K562 (cell line): Measurements from ENCODE around the gene HMGN1. TPM values are rescaled to one million over a fixed set of nuclear protein-coding genes. Genes with fewer than 3 reads are reported as not detected.

Experiments
- CSDE1 ChIP-seq, 2 experiments: fragments of 450-650 bp; IDR thresholded peaks; 2 replicates each; pipeline ENCODE4 v1.6.1; 2016; ENCODE audit warnings: mild to moderate bottlenecking in 1 of 2
- ELF2 ChIP-seq: fragments of 250-450 bp; sonication (Bioruptor Pico); IDR thresholded peaks from 2 replicates; pipeline ENCODE4 v1.5.0; 2021; ENCODE audit warnings: mild to moderate bottlenecking
- FOXM1 ChIP-seq, 2 experiments: fragments of 450-650 bp in 1 of 2; sonication (generic) in 1 of 2; formaldehyde crosslinking in 1 of 2; IDR thresholded peaks; 2 replicates each; pipeline versions ENCODE4 v1.6.1 to v1.9.0; 2017 to 2022; ENCODE audit warnings: low read depth in 2 of 2, mild to moderate bottlenecking in 2 of 2, missing genetic modification reagents in 1 of 2, moderate library complexity in 1 of 2
- KAT8 ChIP-seq: fragments of 450-650 bp; IDR thresholded peaks from 2 replicates; pipeline ENCODE4 v1.6.1; 2016; ENCODE audit warnings: low read depth, mild to moderate bottlenecking
- NFE2 ChIP-seq: IDR thresholded peaks from 2 replicates; pipeline ENCODE4 v1.6.1; 2014; ENCODE audit warnings: antibody characterized with exemption, low read depth
- RNF2 ChIP-seq: sonication (generic); IDR thresholded peaks from 2 replicates; pipeline ENCODE4 v1.6.1; 2016
- TRIM28 ChIP-seq: fragments of 450-650 bp; IDR thresholded peaks from 2 replicates; pipeline ENCODE4 v1.6.1; 2017
- XRCC3 ChIP-seq: fragments of 450-650 bp; IDR thresholded peaks from 2 replicates; pipeline ENCODE4 v1.6.1; 2017; ENCODE audit warnings: mild to moderate bottlenecking, moderate library complexity
- ZBTB8A ChIP-seq: fragments of 450-650 bp; IDR thresholded peaks from 2 replicates; pipeline ENCODE4 v1.6.1; 2018; ENCODE audit warnings: mild to moderate bottlenecking, moderate library complexity; ENCODE audit not compliant: partially characterized antibody
- ZFP30 ChIP-seq: fragments of 250-450 bp; sonication (Bioruptor Pico); IDR thresholded peaks from 2 replicates; pipeline ENCODE4 v1.8.0; 2022; ENCODE audit warnings: moderate library complexity, mild to moderate bottlenecking, inconsistent platforms, borderline replicate concordance
- ZNF143 ChIP-seq: sonication (generic); formaldehyde crosslinking; IDR thresholded peaks from 2 replicates; pipeline ENCODE4 v1.9.0; 2022; ENCODE audit warnings: mild to moderate bottlenecking, missing genetic modification reagents
- ZNF3 ChIP-seq: fragments of 250-450 bp; sonication (Bioruptor Pico); IDR thresholded peaks from 2 replicates; pipeline ENCODE4 v1.5.0; 2021; ENCODE audit warnings: mild to moderate bottlenecking, moderate library complexity
- polyA plus RNA-seq, 8 experiments: library from polyadenylated mRNA; depleted of rRNA in 4 of 8; stranded (reverse) in 5 of 8; unstranded in 3 of 8; fragments of >200 nt; fragmentation: Nextera tagmentation in 2 of 8; fragmentation: Illumina TruSeq in 1 of 8; extraction: Ambion mirVana in 2 of 8; extraction: Trizol in 1 of 8; gene quantifications; 2 replicates each; pipeline versions ENCODE4 v1.2.1 to v1.2.3, GENCODE V29; 2011 to 2014; ENCODE audit warnings: inconsistent platforms in 1 of 8, missing spikeins in 1 of 8
- total RNA-seq, 7 experiments: library from RNA; depleted of rRNA in 6 of 7; stranded (reverse); fragments of >200 nt in 6 of 7; fragmentation: Illumina TruSeq in 2 of 7; extraction: Trizol in 2 of 7; gene quantifications; 2 replicates each; pipeline versions ENCODE4 v1.2.1 to v1.2.3, GENCODE V29; 2011 to 2021; ENCODE audit warnings: low replicate concordance in 1 of 7
- TF ChIP-seq, protein P1 (sequence below), 2 experiments: fragments of 450-650 bp; formaldehyde crosslinking in 1 of 2; IDR thresholded peaks; 2 replicates each; pipeline versions ENCODE4 v1.4.0 to v1.6.1; 2014 to 2020; ENCODE audit warnings: mild to moderate bottlenecking in 2 of 2, borderline replicate concordance in 1 of 2, low read depth in 1 of 2
- TF ChIP-seq, protein P2 (sequence below), 2 experiments: fragments of 450-650 bp; conservative IDR thresholded peaks; 2 replicates each; pipeline ENCODE4 v1.6.1; 2017; ENCODE audit warnings: mild to moderate bottlenecking in 2 of 2, moderate library complexity in 2 of 2

HMGN1 gene
- total and polyA plus RNA-seq, 9 of the 15 experiments (the other 6 are each of a cell fraction or from before 2014, with no cell fraction given) = 124 to 626 (median 498) TPM

DNA sequence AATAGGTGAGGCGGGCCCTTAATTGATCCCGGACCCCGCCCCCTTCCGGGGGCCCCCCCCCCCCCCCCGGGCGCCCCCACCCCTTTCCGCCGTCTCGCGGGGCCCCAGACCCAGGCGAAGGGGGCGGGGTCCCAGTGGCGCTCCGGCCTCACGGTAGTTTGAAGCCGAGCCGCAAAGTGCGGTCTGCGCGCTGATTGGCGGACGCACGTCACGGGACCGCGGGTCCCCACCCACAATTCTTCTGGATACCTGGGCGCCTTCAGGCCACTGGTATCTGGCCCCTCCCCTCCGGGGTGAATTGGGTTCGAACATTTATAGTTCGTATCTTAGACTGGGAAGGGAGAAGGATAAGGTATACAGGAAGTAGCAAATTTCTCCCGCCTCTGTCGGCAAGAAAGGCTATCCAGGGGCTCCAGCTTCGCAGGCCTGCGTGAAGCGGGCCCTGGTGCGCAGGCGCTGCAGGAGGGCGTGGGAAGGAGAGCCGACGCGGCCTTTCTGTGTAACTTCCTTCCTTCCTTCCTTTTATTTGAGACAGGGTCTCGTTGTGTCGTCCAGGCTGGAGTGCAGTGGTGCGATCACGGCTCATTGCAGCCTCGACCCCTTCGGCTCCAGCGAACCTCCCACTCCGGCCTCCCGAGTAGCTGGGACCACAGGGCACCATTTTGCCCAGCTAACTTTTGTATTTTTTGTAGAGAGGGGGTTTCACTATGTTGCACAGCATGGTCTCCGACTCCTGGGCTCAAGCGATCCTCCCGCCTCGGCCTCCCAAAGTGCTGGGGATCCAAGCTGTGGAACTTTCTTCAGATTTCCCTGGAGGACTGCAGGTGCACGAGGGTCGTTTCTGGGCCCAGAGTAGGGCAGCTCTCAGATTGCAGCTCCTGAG, 564 bp upstream of the HMGN1 start (continued):
- TF ChIP-seq, protein P1, sequence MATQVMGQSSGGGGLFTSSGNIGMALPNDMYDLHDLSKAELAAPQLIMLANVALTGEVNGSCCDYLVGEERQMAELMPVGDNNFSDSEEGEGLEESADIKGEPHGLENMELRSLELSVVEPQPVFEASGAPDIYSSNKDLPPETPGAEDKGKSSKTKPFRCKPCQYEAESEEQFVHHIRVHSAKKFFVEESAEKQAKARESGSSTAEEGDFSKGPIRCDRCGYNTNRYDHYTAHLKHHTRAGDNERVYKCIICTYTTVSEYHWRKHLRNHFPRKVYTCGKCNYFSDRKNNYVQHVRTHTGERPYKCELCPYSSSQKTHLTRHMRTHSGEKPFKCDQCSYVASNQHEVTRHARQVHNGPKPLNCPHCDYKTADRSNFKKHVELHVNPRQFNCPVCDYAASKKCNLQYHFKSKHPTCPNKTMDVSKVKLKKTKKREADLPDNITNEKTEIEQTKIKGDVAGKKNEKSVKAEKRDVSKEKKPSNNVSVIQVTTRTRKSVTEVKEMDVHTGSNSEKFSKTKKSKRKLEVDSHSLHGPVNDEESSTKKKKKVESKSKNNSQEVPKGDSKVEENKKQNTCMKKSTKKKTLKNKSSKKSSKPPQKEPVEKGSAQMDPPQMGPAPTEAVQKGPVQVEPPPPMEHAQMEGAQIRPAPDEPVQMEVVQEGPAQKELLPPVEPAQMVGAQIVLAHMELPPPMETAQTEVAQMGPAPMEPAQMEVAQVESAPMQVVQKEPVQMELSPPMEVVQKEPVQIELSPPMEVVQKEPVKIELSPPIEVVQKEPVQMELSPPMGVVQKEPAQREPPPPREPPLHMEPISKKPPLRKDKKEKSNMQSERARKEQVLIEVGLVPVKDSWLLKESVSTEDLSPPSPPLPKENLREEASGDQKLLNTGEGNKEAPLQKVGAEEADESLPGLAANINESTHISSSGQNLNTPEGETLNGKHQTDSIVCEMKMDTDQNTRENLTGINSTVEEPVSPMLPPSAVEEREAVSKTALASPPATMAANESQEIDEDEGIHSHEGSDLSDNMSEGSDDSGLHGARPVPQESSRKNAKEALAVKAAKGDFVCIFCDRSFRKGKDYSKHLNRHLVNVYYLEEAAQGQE (IDR thresholded peaks at IDR 0.05; ENCODE audit: borderline replicate concordance) = peak; percentile 38; the same call in 1 of the 2 replicates
- TF ChIP-seq, protein P1 (CRISPR knock-in tag; IDR thresholded peaks at IDR 0.05; ENCODE audit: low read depth) = 0 out of 2 replicates have a peak, but pooled peaks have one; percentile 51
- TF ChIP-seq ZFP30 (CRISPR knock-in tag) (no peak), KAT8 (no peak), ZBTB8A (no peak), TRIM28 (peak; percentile 20; the same call in 1 of the 2 replicates), CSDE1 (IDR thresholded peaks at IDR 0.05) (no peak), NFE2 (0 out of 2 replicates have a peak, but pooled peaks have one; percentile 33), ELF2 (0 out of 2 replicates have a peak, but pooled peaks have one; percentile 10), RNF2 (peak; percentile 55; the same call in 1 of the 2 replicates), ZNF143 (no peak), ZNF3 (CRISPR knock-in tag) (peak; percentile 58; the same call in 1 of the 2 replicates), FOXM1 (IDR thresholded peaks at IDR 0.05; ENCODE audit: low read depth) (peak; percentile 28; the same call in 1 of the 2 replicates), FOXM1 (CRISPR knock-in tag; IDR thresholded peaks at IDR 0.05; ENCODE audit: low read depth) (no peak), XRCC3 (no peak)
- TF ChIP-seq, protein P2, sequence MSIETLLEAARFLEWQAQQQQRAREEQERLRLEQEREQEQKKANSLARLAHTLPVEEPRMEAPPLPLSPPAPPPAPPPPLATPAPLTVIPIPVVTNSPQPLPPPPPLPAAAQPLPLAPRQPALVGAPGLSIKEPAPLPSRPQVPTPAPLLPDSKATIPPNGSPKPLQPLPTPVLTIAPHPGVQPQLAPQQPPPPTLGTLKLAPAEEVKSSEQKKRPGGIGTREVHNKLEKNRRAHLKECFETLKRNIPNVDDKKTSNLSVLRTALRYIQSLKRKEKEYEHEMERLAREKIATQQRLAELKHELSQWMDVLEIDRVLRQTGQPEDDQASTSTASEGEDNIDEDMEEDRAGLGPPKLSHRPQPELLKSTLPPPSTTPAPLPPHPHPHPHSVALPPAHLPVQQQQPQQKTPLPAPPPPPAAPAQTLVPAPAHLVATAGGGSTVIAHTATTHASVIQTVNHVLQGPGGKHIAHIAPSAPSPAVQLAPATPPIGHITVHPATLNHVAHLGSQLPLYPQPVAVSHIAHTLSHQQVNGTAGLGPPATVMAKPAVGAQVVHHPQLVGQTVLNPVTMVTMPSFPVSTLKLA (conservative IDR thresholded peaks at IDR 0.05) = peak; percentile 28 to 66; a peak in 3 of 4 replicates
